ENCODE data around the gene FCAMR.
A peak's percentile ranks its signal among the peaks of the same experiment; 100 is the strongest.

The FCAMR gene

GRCh38 chr1:206955476-206956451 lies 14.5 kb downstream of the FCAMR start:
- DNase-seq, result no peak

- no peak for DNase-seq
These were observed 15.6 kb downstream of the FCAMR start for GRCh38 chr1:206954459-206955342.

- no peak for DNase-seq
These were observed 16.6 kb downstream of the FCAMR start for GRCh38 chr1:206953626-206954025.

GRCh38 chr1:206953126-206953525 lies 17.1 kb downstream of the FCAMR start:
- no peak for DNase-seq

- DNase-seq, result no peak
These were observed 18.1 kb downstream of the FCAMR start for GRCh38 chr1:206952171-206952570.

GRCh38 chr1:206951318-206952100 lies 18.8 kb downstream of the FCAMR start:
- DNase-seq, result no peak

- DNase-seq, result no peak
These were observed 20.6 kb downstream of the FCAMR start for GRCh38 chr1:206949641-206950040.

- DNase-seq, result no peak
These were observed 21.1 kb downstream of the FCAMR start for GRCh38 chr1:206949208-206949607.

GRCh38 chr1:206947255-206947654 lies 23.0 kb downstream of the FCAMR start:
- DNase-seq, result no peak

GRCh38 chr1:206946261-206946660 lies 24.0 kb downstream of the FCAMR start, which contains the start of gene PIGR:
Gene PIGR, minus strand, starts transcription at chr1:206946466. Its CDS starts 5,935 bp downstream, at chr1:206940531.
- no peak for DNase-seq

- no peak for DNase-seq
These were observed 24.5 kb downstream of the FCAMR start for GRCh38 chr1:206945779-206946178.

GRCh38 chr1:206944703-206945102 lies 25.6 kb downstream of the FCAMR start:
- DNase-seq, result no peak

- DNase-seq, result no peak
These were observed 28.4 kb downstream of the FCAMR start for GRCh38 chr1:206941766-206942418.

- DNase-seq, result no peak
These were observed 29.7 kb downstream of the FCAMR start for GRCh38 chr1:206940588-206940936.

- DNase-seq, result no peak
These were observed 30.2 kb downstream of the FCAMR start for GRCh38 chr1:206939841-206940587.

GRCh38 chr1:206939131-206939530 lies 31.1 kb downstream of the FCAMR start:
- no peak for DNase-seq

GRCh38 chr1:206937425-206937824 lies 32.8 kb downstream of the FCAMR start:
- DNase-seq, result no peak

- no peak for DNase-seq
These were observed 34.7 kb downstream of the FCAMR start for GRCh38 chr1:206935491-206936067.

- peak; percentile 72 for DNase-seq
These were observed 36.8 kb downstream of the FCAMR start for GRCh38 chr1:206933333-206933945.

- DNase-seq, result no peak
These were observed 38.1 kb downstream of the FCAMR start for GRCh38 chr1:206932177-206932576.

- DNase-seq, result no peak
These were observed 38.6 kb downstream of the FCAMR start for GRCh38 chr1:206931709-206932108.
